Esophagus squamous epithelium (tissue), 4 donors: ENCODE measurements around the gene ZNF341.

ENCODE experiments used
- CTCF ChIP-seq, 6 experiments: fragments of 450-650 bp in 4 of 6; fragments of 200-600 bp in 2 of 6; sonication (generic) in 2 of 6; IDR thresholded peaks; one replicate each; pipeline ENCODE4 v1.5.1; 2016 to 2019; ENCODE audit warnings: antibody characterized with exemption in 6 of 6, mild to moderate bottlenecking in 4 of 6, moderate library complexity in 4 of 6
- POLR2A ChIP-seq, 4 donors: fragments of 450-650 bp; IDR thresholded peaks; one replicate each; pipeline ENCODE4 v1.6.1; 2017; ENCODE audit warnings: antibody characterized with exemption in 4 of 4, mild to moderate bottlenecking in 4 of 4, moderate library complexity in 3 of 4

GRCh38 chr20:33687993-33688937, 43.5 kb upstream of the ZNF341 start:
- TF ChIP-seq CTCF (IDR thresholded peaks at IDR 0.05): no peak
- no peak for TF ChIP-seq POLR2A (IDR thresholded peaks at IDR 0.05)
